ENCODE measurements around the gene SDR39U1.

Gene SDR39U1

GRCh38 chr14:24428628-24429394, 13.8 kb downstream of the SDR39U1 start:
- no peak for DNase-seq

DNA sequence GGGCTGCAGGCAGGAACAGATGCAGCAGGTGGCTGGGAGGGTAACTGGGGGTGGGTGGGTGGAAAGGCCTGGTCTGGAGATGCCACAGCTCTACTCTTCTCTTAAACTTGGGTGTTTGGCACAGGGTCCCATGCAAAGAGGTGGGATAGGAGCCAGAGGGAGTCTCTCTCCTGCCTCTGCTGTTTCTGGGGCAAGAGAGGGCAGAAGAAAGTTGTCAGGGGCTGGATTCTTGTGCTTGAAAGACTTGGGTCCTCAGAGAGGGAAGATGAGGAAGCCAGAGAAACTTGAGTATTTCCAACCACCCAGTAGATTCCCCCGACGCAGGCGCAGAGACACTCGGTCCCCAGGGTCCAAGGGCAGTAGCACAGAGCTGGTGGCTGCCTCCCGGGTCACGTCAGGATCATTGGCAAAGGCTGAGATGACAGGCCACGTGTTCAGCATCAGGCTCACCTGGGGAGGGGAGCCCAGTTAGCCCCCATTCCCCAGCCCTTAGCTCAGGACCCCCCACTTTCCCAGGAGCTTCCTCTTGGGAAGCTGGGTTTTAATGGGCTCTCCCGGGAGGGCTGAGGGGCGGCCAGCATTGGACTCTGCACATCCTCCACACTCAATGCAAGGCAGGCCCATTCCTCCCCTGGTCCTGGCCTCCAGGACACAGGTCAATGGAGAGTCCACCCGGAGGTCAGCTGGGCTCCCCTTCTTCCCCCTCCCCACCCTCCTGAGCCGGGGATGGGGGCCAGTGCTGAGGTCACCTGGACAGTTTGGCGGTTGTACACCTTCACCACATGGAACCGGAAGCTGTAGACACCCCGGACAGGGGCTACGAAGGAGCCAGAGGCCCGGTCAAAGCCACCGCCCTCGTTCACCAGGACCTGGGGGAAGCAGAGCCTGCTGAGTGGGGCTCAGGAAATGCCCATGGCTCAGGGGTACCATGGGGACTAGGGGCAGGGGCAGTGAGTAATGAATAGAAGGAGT, 14.8 kb downstream of the SDR39U1 start:
- no peak for DNase-seq

GRCh38 chr14:24426912-24427536, 15.6 kb downstream of the SDR39U1 start:
- DNase-seq = no peak

DNA sequence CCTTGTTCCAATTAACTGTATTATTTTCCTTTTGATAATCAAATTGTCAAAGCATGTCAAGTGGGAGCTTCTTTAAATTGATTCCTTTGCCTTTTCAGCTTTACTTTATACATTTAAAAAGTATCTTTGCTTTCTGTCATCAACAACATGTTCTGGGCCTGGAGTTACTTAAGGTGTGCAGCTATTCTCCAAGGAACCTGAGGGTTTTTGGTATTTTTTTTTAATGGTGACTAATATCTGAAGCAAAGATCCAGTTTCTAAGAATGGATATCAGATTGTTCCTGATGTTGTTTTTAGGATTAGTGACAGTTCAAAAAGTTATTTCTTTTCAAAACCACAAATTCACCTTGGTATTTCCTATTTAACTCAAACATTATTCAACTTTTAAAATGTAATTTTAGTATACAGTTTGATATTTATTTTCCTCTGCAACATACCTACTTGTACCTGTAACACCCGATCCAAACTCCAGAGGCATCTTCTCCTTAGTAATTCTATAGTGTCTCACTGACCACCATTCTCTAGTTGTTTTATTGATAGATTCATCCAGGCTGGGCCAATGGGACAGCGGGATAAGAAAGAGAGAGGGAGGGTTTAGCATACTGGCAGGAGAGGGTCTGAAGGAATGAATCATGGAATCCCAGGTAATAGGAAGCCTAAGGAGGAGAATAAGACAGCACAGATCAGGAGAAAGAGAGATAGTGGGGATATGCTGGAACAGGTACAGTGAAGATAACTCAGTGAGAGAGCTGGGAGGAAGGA, 16.2 kb downstream of the SDR39U1 start:
- DNase-seq = no peak

- DNase-seq = no peak
Observed at GRCh38 chr14:24425704-24426103, 16.9 kb downstream of the SDR39U1 start.

DNA sequence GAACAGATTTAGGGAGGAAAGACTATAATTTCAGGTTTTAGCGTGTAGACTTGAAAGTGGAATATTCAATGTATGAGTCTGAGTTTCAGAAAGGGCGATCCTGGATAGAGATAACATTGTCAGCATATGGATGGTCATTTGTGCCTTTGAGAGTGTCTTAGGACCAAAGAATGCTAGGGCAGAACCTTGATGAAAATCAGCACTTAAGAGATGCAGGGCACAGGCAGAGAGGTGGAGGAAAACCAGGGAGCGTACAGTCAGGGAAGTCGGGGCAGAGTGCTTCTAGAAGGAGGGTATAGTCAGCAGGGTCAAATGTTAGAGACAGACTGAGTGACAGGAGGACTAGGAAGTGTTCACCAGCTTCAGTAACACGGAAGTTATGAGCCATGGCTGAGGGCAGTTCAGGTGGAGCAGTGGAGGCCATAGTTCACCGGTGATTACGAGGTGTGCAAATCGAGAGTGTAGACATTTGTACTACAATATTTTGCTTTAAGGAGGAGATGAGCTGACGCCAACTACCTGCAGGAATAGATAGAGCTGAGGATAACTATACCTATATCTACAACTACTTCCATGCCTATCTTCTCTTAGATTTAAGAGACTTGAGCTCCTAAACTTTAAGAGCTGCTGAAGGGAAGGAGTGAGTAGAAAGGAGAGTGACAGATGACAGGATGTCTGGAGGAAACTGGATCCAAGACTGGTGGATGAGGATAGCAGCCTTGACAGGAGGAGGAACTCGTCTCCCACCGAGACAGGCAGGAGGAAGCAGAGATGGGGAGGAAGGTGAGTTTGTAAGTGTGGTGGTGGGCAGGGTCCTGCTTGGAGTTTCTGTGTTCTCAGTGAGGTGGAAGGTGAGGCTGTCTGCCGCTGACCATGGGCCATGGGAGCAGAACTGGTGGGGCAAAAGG, 19.6 kb downstream of the SDR39U1 start:
- DNase-seq = no peak

- no peak for DNase-seq
Observed at GRCh38 chr14:24422261-24422660, 20.3 kb downstream of the SDR39U1 start.

DNA sequence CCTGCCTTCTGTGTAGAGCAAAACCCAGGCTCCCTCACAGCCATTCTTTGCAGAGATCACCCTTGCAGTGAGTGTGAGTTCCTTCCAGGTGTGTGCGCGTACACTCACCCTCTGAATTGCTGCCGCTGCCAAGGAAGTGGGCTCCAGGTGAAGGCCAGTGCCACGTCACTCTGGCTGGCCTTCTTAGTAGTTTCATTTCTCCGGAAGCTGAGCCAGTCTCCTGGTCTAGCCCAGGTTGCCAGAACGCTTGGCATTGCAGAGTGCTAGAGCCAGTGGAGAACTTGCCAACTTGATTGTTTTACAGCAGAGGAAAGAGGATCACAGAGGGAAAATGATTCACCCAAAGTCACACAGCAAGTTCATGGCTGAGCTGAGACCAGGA, 24.1 kb downstream of the SDR39U1 start:
- no peak for DNase-seq

GRCh38 chr14:24417832-24418491, 24.6 kb downstream of the SDR39U1 start:
- no peak for DNase-seq

- no peak for DNase-seq
Observed at GRCh38 chr14:24416932-24417619, 25.5 kb downstream of the SDR39U1 start.

- no peak for DNase-seq
Observed at GRCh38 chr14:24416254-24416931, 26.2 kb downstream of the SDR39U1 start.

- DNase-seq = no peak
Observed at GRCh38 chr14:24415421-24416253, 26.9 kb downstream of the SDR39U1 start.

- DNase-seq = no peak
Observed at GRCh38 chr14:24414732-24415420, 27.7 kb downstream of the SDR39U1 start.

DNA sequence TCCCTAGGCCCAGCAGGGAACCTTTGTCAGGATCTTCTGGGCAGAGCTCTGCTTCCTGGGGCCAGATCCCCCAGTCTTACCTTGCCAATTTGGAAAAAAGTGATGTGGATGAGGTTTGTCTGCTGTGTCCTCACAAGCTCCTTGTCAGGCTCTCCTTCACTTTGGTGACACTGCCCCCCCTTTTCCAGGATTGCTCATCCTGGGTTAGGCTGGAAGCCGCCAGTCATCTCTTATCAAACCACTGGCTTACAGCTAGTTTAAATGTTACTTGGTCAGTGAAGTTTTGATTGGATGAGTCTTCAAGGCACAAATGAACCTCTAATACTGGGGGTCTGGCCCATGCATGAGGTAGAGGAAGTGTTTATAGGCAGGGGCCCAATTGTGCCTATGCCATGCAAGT, 28.5 kb downstream of the SDR39U1 start:
- no peak for DNase-seq

DNA sequence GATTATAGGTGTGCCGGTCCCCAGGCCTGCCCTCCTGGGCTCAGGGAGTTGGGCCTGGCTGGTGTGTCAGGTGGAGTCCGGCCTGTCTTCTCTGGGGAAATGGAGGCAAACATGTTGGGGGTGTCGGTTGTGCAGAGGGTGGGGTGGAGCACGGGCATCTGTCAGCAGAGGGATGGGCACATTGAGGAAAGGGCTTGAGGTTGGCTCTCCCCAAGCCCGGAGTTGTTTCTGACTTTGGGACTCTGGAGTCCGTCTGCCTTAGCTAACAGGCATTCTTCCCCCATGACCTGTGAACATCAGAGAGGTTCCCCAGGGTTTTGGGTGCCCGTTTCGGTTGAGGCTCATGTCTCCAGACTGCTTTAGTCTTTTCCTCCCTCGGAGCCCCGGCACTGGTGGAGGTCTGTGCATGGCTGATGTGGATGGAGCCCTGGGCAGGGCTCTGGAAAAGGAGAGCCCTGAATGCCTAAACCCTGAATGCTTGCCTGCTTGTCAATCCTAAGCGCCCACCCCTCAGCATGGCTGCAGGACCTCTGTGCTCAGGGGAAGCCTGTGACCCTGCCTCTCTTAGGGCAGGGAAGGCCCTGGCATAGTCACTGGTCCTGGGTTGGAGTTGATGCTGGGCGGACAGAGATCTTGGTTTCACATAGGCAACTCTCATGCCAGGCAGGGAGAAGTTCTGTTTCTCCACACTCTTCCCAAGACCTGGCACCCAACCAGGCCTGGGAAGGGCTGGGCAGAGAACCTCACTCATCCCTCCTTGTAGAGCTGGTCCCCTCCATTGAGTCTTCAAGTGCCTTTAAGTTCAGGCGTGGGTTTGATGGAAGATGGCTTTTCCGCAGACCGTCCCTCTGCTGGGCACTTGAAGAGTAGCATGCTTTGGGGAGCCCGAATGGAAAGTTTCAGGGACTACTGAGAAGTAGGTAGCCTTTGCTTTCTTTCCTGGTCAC, 30.9 kb downstream of the SDR39U1 start:
- peak; percentile 25 for DNase-seq

GRCh38 chr14:24409956-24410355, 32.6 kb downstream of the SDR39U1 start:
- no peak for DNase-seq

GRCh38 chr14:24409192-24409591, 33.4 kb downstream of the SDR39U1 start:
- DNase-seq = no peak

Data from NCI-H1092 treated with DMSO at 0.1 percent for 48 hours (cell line).